GM19099 (cell line): Measurements from ENCODE around the gene VPS9D1.

Source experiments
- POLR2A ChIP-seq: IDR thresholded peaks from 3 replicates; pipeline ENCODE4 v1.6.1; 2011; ENCODE audit warnings: low read depth; ENCODE audit not compliant: insufficient read length; ENCODE audit errors: extremely low read depth

The VPS9D1 gene, protein sequence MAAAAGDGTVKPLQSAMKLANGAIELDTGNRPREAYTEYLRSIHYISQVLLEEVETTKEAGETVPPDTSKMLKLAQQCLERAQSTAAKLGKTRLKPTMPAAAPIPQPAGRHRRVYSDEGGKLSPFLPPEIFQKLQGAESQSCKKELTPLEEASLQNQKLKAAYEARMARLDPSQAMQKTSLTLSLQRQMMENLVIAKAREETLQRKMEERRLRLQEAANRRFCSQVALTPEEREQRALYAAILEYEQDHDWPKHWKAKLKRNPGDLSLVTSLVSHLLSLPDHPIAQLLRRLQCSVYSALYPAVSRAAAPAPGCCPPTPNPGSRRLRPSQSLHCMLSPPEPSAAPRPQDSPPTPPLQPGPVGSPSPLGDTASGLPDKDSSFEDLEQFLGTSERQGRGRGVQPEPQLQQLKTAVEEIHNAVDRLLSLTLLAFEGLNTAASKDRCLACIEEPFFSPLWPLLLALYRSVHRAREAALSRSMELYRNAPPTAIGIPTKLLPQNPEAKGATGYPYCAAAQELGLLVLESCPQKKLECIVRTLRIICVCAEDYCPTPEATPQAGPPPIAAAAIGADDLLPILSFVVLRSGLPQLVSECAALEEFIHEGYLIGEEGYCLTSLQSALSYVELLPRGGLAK

GRCh38 chr16:89720813-89721545, at the start of gene VPS9D1, which contains the start of gene ZNF276:
TSS of gene VPS9D1 (minus strand) at chr16:89720898. CDS start at chr16:89720861, 37 bp downstream.
TSS of gene ZNF276 (plus strand) at chr16:89721537. CDS start at chr16:89721641, 104 bp downstream.
- peak; percentile 65 for TF ChIP-seq POLR2A

DNA sequence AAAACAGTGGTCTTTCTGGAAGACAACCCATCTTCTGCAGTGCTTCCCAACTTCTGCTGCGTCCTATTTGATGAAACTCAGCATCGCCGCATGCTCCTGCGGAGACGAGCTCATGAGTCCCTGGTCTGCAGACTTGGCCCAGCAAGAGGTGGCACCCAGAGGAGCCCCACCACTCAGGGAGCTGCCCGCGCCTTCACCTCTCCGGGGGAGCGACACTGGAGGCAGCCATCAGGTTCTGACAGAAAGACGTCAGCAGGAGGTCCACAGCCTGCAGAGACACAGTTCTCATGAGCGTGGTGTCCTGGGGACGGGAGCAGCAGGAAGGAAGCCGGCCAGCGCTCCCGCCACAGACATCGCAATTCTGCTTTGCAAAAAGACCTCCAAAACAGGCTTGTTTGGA, 49.7 kb upstream of the VPS9D1 start:
- no peak for TF ChIP-seq POLR2A

GRCh38 chr16:89765292-89765830, 44.7 kb upstream of the VPS9D1 start:
- TF ChIP-seq POLR2A = no peak

GRCh38 chr16:89764711-89765201, 44.1 kb upstream of the VPS9D1 start:
- peak; percentile 73 for TF ChIP-seq POLR2A

DNA sequence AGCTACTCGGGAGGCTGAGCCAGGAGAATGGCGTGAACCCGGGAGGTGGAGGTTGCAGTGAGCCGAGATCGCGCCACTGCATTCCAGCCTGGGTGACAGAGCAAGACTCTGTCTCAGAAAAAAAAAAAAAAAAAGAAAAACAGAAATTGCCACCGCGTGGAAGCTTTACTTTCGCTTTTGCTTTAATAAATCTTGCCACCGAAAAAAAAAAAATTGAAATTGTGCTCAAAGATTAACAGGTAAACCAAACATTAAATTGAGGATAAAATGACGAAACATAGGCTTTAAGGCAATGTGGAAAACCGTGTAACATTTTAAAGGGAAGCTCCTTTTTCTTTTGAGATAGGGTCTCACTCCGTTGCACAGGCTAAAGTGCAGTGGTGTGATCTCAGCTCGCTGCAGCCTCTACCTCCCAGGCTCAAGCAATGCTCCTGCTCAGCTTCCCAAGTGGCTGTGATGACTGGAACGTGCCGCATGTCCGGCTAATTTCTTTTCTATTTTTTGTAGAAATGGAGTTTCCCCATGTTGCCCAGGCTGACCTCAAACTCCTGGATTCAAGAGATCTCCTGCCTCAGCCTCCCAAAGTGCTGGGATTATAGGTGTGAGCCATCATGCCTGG, 40.7 kb upstream of the VPS9D1 start:
- no peak for TF ChIP-seq POLR2A

- TF ChIP-seq POLR2A = no peak
Measured at GRCh38 chr16:89759746-89760340, 39.1 kb upstream of the VPS9D1 start.

GRCh38 chr16:89749637-89750036, 28.9 kb upstream of the VPS9D1 start:
- no peak for TF ChIP-seq POLR2A

GRCh38 chr16:89748921-89749320, 28.2 kb upstream of the VPS9D1 start:
- TF ChIP-seq POLR2A = no peak

GRCh38 chr16:89748076-89748475, 27.4 kb upstream of the VPS9D1 start:
- TF ChIP-seq POLR2A = no peak

DNA sequence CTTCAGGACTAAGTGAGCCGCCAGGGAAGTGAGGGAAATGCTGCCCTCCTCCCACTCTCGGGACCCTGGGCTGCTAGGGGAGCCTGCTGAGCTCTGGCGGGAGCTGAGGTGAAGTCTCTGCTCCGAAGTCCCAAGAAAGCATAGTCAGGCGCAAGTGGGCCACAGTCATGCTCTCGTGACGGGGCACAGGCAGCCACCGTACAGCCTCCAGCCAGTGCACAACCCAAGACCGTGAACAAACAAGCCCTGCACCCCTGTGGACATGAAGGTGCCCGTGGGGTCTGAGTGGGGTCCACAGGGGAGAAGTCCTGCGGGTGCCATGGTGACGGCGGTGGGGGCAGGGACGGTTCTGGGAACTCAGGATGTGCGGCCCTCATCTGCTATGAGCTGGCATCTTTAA, 25.3 kb upstream of the VPS9D1 start:
- no peak for TF ChIP-seq POLR2A

DNA sequence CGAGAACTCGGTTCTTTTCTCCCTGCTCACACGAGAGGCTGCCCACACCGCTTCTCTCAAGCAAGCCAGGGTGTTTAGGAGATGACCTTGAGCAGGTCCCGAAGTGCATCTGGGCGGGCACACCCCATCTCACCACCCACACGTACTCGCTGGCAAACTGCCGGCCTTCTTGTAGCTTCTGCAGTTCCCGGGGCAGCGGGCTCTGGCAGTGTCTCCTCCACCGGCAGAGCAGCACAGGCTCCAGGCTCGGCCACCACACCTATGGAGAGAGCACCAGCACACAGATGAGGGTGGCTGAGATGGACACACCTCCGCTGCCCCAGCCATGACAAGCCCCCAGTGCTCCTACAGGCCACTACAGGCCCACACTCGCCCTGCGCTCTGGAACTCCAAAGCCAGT, 24.1 kb upstream of the VPS9D1 start:
- TF ChIP-seq POLR2A = no peak

DNA sequence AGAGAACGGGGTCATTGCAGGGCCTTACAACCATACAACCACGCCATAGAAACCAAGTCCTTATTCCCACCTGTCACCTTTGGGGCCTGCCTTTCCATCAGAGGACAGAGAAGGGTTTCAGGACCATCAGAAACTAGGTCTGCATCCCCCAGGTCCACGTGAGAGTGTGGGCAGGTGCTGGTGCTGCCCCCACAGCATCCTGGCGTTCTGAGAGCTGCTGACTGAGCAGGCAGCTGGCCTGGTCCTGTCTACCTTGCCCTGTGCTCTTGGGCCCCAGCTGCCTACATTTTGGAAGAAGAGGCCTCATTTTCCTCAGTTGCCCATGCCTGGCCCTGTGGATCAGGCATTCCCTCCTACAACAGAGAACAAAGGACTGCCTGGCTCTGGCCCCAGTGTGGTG, 22.2 kb upstream of the VPS9D1 start:
- peak; percentile 12 for TF ChIP-seq POLR2A

DNA sequence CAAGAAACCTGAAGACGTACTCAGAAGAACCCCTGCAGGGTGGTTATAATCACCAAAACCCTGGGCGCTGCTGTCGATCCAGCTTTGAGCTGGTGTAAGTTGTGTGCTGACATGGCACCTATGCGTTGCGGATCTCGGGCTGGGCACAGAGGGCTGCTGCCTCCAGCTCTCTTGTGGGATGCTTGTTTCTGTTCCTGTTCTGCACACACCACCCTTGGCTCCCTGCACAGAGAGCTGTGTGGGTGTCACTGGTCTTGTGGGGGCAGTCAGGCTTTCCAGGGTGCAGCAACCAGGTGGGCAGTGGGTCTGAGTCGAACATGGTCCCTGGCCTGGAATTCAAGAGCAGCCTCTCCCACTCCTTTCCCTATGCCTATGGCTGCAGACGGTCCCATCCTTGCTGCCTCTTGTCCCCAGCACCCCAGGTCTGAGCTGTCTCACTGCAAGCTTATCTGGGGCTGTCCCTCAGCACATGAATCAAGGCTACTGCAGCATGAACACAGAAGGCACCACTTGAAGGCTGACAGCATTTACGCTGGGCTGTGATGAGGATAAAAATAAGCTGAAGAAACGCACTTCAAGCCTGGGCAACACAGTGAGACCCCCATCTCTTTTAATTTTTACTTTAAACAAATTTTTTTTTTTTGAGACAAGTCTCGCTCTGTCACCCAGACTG, 20.8 kb upstream of the VPS9D1 start:
- no peak for TF ChIP-seq POLR2A

GRCh38 chr16:89739383-89739782, 18.7 kb upstream of the VPS9D1 start:
- TF ChIP-seq POLR2A = no peak
